Lung (tissue), 12 donors: ENCODE measurements around the gene CD82. TPM values are rescaled to one million over a fixed set of nuclear protein-coding genes. Genes with fewer than 3 reads are reported as not detected.
"Not testable (repeated sequence)": the region's sequence is repeated elsewhere in the genome, so short reads cannot be mapped to it uniquely, and the experiment has no call there.

ENCODE experiments used
- ATAC-seq: fragments of 200-7000 bp; cut with Tn5 transposase; one replicate; pipeline ENCODE4 v1.9.1; 2020; ENCODE audit warnings: moderate number of reproducible peaks; ENCODE audit not compliant: insufficient read depth, low FRiP score
- DNase-seq, 3 donors: peaks; one replicate each; pipeline ENCODE4 v3.0.0-alpha.2; 2013 to 2017
- H3K27ac ChIP-seq, 2 donors: one replicate each; pipeline ENCODE4 v1.5.1; 2013; ENCODE audit warnings: mild to moderate bottlenecking in 2 of 2, moderate library complexity in 2 of 2, control low read depth in 1 of 2, inconsistent platforms in 1 of 2, low read depth in 1 of 2, low read length in 1 of 2
- H3K27me3 ChIP-seq, 3 donors: one replicate each; pipeline ENCODE4 v1.5.1; 2013; ENCODE audit warnings: low read length in 2 of 3; ENCODE audit not compliant: control insufficient read depth in 3 of 3, insufficient read depth in 3 of 3
- H3K36me3 ChIP-seq, 4 donors: one replicate each; pipeline ENCODE4 v1.5.1; 2013; ENCODE audit warnings: low read length in 4 of 4, mild to moderate bottlenecking in 1 of 4, moderate library complexity in 1 of 4; ENCODE audit not compliant: control insufficient read depth in 4 of 4, insufficient read depth in 4 of 4
- H3K4me1 ChIP-seq, 5 donors: one replicate each; pipeline ENCODE4 v1.5.1; 2013; ENCODE audit warnings: low read length in 5 of 5, mild to moderate bottlenecking in 2 of 5, moderate library complexity in 1 of 5; ENCODE audit not compliant: control insufficient read depth in 5 of 5, insufficient read depth in 5 of 5
- H3K4me3 ChIP-seq: one replicate; pipeline ENCODE4 v1.5.1; 2013; ENCODE audit warnings: mild to moderate bottlenecking, control low read depth, moderate library complexity
- H3K9ac ChIP-seq, 2 donors: one replicate each; pipeline ENCODE4 v1.5.1; 2013; ENCODE audit warnings: low read length in 2 of 2, control low read depth in 1 of 2; ENCODE audit not compliant: insufficient read depth in 1 of 2
- H3K9me3 ChIP-seq, 4 donors: one replicate each; pipeline ENCODE4 v1.5.1; 2013; ENCODE audit warnings: low read length in 3 of 4, mild to moderate bottlenecking in 1 of 4, moderate library complexity in 1 of 4; ENCODE audit not compliant: control insufficient read depth in 4 of 4, insufficient read depth in 3 of 4
- CTCF ChIP-seq: IDR thresholded peaks from 2 replicates; pipeline ENCODE4 v1.5.1; 2012; ENCODE audit warnings: mild to moderate bottlenecking; ENCODE audit errors: control extremely low read depth, extremely low read depth
- WGBS, 2 donors: extraction: QIAGEN DNeasy Blood & Tissue Kit; methylation state at CpG; one replicate each; pipeline ENCODE4 v1.1.7; 2013; 5-methylcytosine and 5-hydroxymethylcytosine counted together
- polyA plus RNA-seq, 2 donors: library from polyadenylated mRNA; stranded (reverse); fragments of 200-250 nt; gene quantifications; one replicate each; pipeline ENCODE4 v1.2.1, GENCODE V29; 2013
- total RNA-seq, 2 donors: library from RNA; depleted of rRNA in 1 of 2; stranded (reverse); fragments of >200 nt in 1 of 2; gene quantifications; one replicate each; pipeline ENCODE4 v1.2.1, GENCODE V29; 2014 to 2021
- donor health status: control.
- donor health status: control.
- donor health status: Bipolar disorder and iron deficiency.
- donor health status: healthy.
- donor health status: DM: yes; HTN: yes; CAD: no.

The CD82 gene
- total and polyA plus RNA-seq, 4 donors = 63.3 to 237 (median 190) TPM

GRCh38 chr11:44548032-44548695 lies 17.3 kb upstream of the CD82 start:
- Histone ChIP-seq H3K36me3 (no peaks in the 10 kb centered on the region), H3K27ac (no peak overlapping the region), H3K4me3 (no peak overlapping the region), H3K9me3 (no peaks in the 10 kb centered on the region), H3K9ac (no peak overlapping the region), H3K4me1 (no peaks in the 10 kb centered on the region), H3K27me3 (no peaks in the 10 kb centered on the region)
- DNase-seq (no peak), ATAC-seq (no peak)
- 96% methylated on average over 4 of the region's 4 CpGs for WGBS, 2 donors
- TF ChIP-seq CTCF = no peak

- H3K9me3 ChIP-seq, ATAC-seq, H3K4me3 ChIP-seq, H3K27me3 ChIP-seq, H3K9ac ChIP-seq, H3K27ac ChIP-seq, DNase-seq, H3K4me1 ChIP-seq, H3K36me3 ChIP-seq: not testable (repeated sequence)
- WGBS, 2 donors = 78 to 86% methylated on average over 5 of the region's 5 CpGs
Observed at GRCh38 chr11:44548961-44549749, 16.3 kb upstream of the CD82 start.

GRCh38 chr11:44550123-44550522 lies 15.3 kb upstream of the CD82 start:
- H3K9ac ChIP-seq = no peak overlapping the region
- no peaks in the 10 kb centered on the region for H3K4me1 ChIP-seq

More at GRCh38 chr11:44550123-44550522, 15.3 kb upstream of the CD82 start:
- no peak for TF ChIP-seq CTCF
- Histone ChIP-seq H3K27ac (no peak overlapping the region), H3K36me3 (no peaks in the 10 kb centered on the region), H3K27me3 (no peaks in the 10 kb centered on the region), H3K4me3 (no peak overlapping the region), H3K9me3 (no peaks in the 10 kb centered on the region)
- no peak for DNase-seq
- 71 to 81% methylated on average over 8 of the region's 8 CpGs for WGBS, 2 donors
- ATAC-seq = no peak
